GM12801 (cell line): Measurements from ENCODE around the gene PRR19.

ENCODE experiments used
- CTCF ChIP-seq: IDR thresholded peaks from one replicate; pipeline ENCODE4 v1.5.1; 2011; ENCODE audit warnings: control low read depth; ENCODE audit not compliant: insufficient read length; ENCODE audit errors: extremely low read depth

Gene PRR19

DNA sequence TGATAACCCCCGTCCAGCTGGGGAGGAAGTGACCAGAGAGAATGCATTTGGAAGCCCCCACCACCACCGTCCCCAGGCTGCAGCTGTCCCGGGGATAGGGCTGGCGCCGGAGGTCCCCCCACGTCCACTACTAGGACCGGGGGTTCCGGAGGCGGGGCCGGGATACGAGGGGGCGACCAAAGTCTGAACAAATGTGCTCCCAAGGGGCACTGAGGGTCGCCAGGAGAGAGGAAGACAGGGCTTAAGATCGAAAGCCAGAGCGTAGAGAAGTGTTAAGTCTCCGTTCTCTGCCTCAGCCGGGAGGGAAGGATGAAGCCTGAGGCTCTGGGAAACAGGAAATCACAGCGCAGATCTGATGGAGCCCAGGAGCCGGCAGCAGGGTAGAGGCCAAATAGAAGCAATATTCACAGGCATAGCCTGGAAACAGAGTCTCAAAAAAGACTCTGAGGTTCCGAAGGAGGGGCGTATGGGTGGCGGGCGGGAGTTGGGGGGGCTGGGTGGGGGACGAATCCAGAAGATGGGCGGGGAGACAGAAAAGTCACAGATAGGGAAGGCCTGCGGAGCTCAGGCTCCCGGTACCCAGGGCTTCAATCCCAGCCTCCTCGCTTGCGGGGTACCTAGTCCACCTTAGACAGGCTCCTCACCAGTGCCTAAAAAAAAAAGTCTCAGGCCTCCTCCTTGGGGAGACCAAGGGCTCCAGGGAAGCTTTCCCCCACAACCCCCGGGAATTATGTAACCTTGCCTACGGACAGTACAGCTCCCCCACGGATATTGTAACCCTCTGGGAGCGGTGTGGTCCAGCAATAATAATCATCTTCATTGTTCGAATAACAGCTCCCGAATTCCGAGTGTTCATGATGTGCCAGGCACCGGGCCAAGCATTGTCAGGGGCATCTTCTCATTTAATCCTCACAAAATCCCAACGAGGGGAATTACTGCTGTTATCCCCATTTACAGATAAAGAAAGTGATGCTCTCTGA is 45.9 kb upstream of the PRR19 start:
- no peak for TF ChIP-seq CTCF

- TF ChIP-seq CTCF = no peak
Observed at GRCh38 chr19:42261763-42262162, 40.2 kb upstream of the PRR19 start.

DNA sequence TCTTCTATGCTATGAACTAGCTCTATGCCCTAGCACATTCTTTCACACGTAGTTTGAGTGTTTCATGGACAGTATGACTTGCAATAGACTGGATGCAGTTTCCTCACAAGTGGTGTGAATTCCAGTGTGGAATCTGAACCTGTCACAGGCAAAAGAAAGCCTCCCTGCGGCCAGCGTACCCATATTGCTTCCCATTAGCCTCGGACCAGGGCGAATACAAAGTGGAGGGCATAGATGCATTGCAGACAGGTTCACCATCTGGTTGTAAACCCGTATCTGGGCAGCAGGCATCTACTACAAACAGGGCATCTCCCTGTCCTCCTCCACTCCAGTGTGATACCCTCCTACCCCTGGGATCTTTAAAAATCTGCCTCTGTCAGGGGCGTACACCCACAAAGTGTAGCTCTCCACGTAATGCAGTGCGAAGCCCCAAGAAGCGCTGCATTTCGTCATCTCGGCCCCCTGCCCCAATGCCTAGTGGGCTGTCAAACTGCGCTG is 34.2 kb upstream of the PRR19 start:
- TF ChIP-seq CTCF = no peak

DNA sequence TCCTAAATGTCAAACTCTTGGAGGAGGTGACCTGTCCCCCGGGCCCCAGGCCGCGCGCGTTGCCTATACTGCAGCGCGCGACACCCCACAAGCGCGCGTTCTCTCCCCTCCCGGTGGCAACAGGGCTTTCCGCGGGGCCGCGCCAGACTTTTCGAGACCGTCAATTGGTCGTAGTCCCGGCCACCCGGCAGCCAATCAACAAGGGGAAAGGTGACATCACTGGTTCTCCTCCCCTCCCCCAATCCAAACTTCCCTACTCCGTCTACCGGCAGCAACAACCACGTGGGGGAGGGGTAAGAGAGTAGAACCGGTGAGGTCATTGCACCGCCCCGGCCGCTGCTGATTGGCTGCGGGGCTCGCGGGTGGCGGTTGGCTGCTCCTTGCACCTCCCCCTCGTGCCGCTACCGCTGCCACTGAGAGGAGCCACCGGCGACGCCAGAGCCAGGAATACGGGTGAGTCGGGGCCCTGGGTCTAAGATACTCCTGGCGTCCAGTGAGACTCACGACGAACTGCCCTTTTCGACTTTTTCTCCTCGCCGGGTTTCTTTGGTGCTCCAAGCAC is 33.7 kb upstream of the PRR19 start:
- TF ChIP-seq CTCF = no peak

GRCh38 chr19:42268704-42269477 is 33.0 kb upstream of the PRR19 start, which contains the start of gene CIC:
Gene CIC, plus strand, starts transcription at chr19:42269252. Its CDS starts 2,532 bp downstream, at chr19:42271784.
- no peak for TF ChIP-seq CTCF

GRCh38 chr19:42269478-42270345 is 32.2 kb upstream of the PRR19 start:
- no peak for TF ChIP-seq CTCF
